ENCODE data around the gene PDZRN3. TPM values are rescaled to one million over a fixed set of nuclear protein-coding genes. Genes with fewer than 3 reads are reported as not detected.

The PDZRN3 gene
- total RNA-seq, 1 experiment from 2014 or later = 3.4 TPM

GRCh38 chr3:73419179-73419803 lies 205.4 kb downstream of the PDZRN3 start:
- no peak for DNase-seq (ENCODE audit: low spot score)

GRCh38 chr3:73418681-73419080 lies 206.1 kb downstream of the PDZRN3 start:
- no peak for DNase-seq (ENCODE audit: low spot score)

- no peak for DNase-seq (ENCODE audit: low spot score)
Observed at GRCh38 chr3:73415118-73415517, 209.6 kb downstream of the PDZRN3 start.

DNA sequence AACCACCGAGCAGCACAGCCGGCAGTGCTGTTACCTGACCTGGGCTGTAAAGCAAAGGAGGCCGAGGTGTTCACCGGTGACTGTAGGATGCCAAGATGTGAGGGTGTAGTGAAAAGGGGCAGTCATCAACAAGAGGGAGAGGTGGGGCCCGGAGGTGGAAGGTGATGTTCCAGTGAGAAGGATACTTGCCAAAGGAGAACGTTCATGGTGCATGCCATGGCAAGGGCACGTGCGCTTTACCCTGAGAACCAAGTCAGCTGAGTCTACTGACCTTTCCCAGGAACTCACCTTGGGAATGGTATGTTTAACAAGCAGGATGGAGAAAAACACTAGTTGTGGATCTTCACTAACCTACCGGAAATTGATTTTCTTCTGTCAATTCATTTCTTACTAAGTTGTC lies 211.1 kb downstream of the PDZRN3 start:
- no peak for DNase-seq (ENCODE audit: low spot score)

DNA sequence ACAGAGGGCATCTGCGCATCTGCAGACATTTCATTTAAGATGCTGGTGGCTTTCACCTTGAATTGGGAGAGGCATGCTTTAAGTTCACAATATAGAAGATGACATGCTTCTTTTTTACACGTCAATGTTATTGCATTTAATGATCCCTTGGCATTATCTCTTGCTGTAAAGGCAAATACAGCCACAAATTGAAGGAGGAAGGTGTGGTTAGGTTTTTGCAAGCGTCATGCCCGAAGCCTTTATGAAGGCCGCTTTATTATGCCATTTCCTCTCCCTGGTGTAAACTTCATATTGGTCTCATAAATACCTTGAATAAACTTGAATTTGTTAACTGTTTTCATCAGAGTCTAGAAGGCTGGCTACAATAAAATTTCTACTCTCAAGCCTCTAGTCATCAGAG lies 212.7 kb downstream of the PDZRN3 start:
- no peak for DNase-seq (ENCODE audit: low spot score)

DNA sequence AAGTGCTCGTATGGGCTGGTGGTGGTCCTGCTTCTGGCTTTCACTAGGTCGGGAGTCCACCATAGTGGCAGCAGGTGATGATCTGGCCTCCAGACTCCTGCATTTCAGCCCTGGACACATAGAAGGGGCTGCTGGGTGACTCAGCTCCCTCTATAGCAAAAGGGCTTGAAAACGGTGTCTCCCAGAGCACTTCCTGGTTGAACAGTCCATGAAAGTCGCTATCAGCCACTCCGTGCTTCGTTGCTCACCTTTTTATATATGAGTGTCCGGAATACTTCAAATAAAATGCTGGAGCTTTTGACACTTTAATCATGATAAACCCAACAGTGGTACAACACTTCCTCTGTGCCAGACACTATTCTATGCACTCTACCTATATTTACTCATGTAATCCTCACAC lies 213.2 kb downstream of the PDZRN3 start:
- no peak for DNase-seq (ENCODE audit: low spot score)

GRCh38 chr3:73409138-73409763 lies 215.5 kb downstream of the PDZRN3 start:
- peak; percentile 4 for DNase-seq (ENCODE audit: low spot score)

- no peak for DNase-seq (ENCODE audit: low spot score)
Observed at GRCh38 chr3:73408634-73409033, 216.1 kb downstream of the PDZRN3 start.

- no peak for DNase-seq (ENCODE audit: low spot score)
Observed at GRCh38 chr3:73407577-73407976, 217.2 kb downstream of the PDZRN3 start.

- no peak for DNase-seq (ENCODE audit: low spot score)
Observed at GRCh38 chr3:73405853-73406252, 218.9 kb downstream of the PDZRN3 start.

DNA sequence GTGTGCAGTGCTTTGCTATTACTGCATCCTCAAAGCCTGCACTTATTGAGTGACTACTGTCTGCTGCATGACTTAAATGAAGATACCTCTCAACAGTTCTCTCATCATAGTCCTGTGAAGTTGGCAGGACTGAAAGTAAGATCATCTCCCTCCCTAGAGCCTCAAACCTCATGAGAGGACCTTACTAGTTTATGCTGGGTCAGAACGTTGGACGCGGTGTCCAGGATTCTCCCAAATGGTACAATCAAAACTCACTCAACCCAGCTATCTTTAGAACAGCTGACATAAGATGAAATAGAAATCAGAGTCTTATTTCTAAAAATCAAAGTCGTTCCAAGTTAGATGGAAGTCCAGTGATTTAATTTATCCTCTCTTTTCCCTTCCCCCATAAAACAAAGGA lies 219.7 kb downstream of the PDZRN3 start:
- DNase-seq (ENCODE audit: low spot score) = no peak

DNA sequence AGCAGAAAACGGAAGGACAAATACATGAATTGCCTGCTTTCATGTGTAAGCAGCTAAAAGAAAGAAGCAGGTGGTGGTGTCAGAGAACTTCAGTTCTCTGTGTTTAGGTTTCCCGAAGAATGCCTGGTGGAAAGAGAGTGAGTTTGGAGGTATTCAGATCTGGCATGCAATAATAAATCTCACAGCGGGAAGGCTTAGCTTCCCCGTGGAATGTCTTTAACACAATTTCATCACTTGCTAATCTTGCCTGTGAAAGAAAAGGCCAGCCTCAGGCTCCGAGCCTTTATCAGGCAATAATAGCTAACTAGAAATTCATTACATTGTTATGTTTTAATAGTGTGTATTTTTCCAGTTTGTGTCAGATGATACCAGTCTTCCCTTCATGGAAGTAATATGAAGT lies 220.3 kb downstream of the PDZRN3 start:
- no peak for DNase-seq (ENCODE audit: low spot score)

GRCh38 chr3:73403444-73403843 lies 221.3 kb downstream of the PDZRN3 start:
- no peak for DNase-seq (ENCODE audit: low spot score)

DNA sequence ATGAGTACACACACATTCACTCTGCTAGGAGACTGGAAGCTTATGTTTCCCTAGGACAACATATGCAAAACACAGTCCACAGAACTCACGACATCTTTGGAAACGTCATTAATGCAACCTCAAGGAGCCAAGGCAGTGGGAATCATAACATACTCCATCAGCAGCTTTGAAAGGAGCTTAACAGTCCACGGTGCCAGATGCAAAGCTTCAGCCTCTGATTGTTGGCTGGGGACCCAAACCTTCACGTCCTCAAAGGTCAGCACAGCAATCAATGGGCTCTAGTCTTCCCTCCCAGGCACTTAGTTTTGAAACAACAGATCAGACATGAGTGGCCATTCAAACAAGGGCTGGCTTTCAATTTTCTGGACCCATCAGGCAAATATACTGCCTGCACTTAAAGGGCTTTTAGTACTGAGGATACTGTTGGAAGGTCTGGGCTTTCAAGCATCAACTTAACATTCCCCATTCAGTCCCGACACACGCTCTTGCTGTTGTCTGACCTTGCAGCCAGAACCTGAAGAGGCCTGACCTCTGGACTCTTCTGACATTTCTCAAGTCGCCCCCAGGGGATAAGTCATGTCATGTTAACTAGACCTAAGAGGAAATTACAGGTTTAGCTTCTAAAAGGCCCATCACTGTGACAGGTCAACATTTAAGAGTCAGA lies 223.0 kb downstream of the PDZRN3 start:
- DNase-seq (ENCODE audit: low spot score) = no peak

DNA sequence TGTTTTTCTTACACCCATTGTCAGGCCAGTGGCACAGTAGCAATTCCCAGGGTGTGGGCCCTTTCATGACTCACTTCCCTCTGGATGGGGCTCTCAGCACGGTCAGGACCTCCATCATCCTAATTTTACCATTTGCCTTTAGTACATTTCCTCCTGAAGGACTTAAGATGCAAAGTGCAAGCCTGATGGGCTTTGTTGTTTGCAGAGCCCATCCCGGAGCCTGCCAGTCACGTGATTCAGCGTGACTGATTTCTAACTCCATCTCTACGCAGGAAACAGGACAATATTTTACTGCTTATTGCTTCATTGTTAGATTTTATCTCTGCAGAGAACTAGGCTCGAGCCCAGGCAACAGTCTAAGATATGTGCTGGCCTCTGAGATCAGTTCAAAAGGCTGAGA lies 223.7 kb downstream of the PDZRN3 start:
- DNase-seq (ENCODE audit: low spot score) = no peak

- no peak for DNase-seq (ENCODE audit: low spot score)
Observed at GRCh38 chr3:73399666-73400253, 225.0 kb downstream of the PDZRN3 start.

DNA sequence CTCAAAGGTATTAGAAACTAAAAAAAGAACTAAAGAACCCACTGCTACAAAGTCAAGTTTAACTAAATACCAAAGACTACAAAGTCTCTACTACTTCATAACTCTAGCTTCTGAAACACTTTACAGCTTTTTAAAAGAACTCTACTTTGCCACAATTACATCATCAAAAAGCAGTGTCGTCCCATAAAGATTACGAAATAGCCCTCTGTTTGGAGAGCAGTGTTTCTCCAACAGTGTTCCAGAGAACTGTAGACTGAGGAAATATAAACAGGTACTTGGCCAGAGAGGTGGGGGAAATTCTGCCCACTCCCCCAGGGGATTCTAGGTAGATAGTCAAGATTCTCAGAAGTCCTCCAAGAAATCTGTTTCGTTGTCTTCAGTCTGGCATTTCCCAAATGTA lies 225.6 kb downstream of the PDZRN3 start:
- no peak for DNase-seq (ENCODE audit: low spot score)

DNA sequence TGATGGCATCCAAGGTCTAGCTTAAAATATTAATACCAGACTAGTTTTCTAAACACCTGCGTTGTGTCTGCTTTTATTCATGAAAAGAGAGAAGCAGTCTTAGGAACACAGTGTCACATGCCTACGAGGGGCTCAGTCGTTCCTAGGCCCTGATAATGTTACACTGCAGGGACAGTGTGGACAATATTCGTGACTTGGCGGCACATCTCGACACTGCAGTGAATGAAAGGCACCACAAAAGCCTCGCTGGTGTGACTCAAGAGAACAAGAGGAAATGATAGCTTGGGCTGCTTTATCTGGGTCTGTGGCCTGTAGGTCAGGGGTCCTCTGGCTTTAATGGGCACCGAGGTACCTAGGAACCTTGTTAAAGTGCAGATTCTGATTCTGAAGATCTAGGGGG lies 226.7 kb downstream of the PDZRN3 start:
- no peak for DNase-seq (ENCODE audit: low spot score)

DNA sequence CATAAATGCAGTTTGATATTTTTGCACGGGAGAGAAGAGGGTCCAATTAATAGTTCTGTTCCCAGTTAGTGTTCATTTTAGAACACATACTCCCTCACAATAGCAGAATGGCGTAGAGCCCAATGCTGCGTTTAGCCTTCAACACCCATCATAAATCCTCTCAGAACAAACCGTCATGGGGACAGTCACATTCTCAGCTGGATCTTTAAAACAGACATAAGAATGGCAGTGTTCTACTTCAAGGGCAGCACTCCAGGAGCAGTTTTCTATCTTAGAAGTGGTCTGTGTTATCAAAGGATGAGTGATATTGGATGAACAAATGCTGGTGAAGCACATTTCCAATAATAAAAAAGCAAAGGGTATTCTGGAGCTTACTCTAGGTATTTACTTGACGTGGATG lies 230.5 kb downstream of the PDZRN3 start:
- DNase-seq (ENCODE audit: low spot score) = no peak

DNA sequence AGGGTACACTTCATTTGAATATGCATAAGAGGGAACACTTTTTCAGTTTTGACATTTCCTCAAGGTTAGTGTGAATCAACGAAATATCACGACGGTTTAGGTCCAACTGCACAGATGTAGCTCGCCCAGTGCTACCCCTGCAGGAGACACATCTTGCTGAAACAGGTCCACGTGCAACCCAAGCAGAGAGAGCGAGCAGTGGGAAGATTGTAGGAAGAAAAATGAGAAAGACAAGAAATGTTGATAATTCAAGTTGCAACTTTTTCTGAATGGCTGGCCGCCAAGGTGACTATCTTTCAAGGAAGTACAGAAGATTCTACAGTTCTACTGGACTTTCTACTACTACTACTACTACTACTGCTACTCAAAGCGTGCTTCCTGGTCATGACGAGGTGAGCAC lies 231.7 kb downstream of the PDZRN3 start:
- no peak for DNase-seq (ENCODE audit: low spot score)

DNA sequence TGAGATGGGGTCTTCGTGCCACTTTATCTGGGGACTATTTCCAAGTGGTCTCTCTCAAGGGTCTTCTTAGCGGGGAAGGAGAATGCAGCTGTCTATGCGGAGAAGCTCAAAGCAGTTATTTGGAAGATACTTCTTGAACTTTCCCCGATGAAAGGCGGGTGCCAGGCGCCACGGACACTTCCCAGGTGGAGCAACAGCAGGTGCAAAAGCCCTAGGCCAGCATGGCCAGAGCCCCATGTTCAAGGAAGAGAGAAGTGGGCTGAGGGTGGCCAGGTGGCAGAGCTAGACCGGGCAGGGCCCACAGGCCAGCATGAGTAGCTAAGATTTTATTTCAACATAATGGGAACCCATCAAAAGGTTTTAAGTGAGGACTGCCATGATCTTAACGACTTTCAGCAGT lies 232.8 kb downstream of the PDZRN3 start:
- DNase-seq (ENCODE audit: low spot score) = no peak

GRCh38 chr3:73389928-73390327 lies 234.8 kb downstream of the PDZRN3 start:
- DNase-seq (ENCODE audit: low spot score) = no peak
